Activated gamma-delta T cell treated with anti-CD3 and anti-CD28 coated beads, Interleukin-2, amount 50 U/mL, for 16 hours (primary cell): ENCODE results near the gene PTBP1.

ENCODE experiments used
- DNase-seq: peaks from one replicate; pipeline ENCODE4 v3.0.0-alpha.2; 2020; ENCODE audit warnings: low read depth

Gene PTBP1

GRCh38 chr19:854549-854948, 57.3 kb downstream of the PTBP1 start:
- no peak for DNase-seq

- no peak for DNase-seq
Observed at GRCh38 chr19:855142-855541, 57.9 kb downstream of the PTBP1 start.

GRCh38 chr19:855566-856120, 58.4 kb downstream of the PTBP1 start:
- no peak for DNase-seq

GRCh38 chr19:858284-858683, 61.0 kb downstream of the PTBP1 start:
- no peak for DNase-seq

- no peak for DNase-seq
Observed at GRCh38 chr19:858868-859843, 61.9 kb downstream of the PTBP1 start, which contains the start of gene CFD. CFD (plus strand) TSS chr19:859664; CDS start chr19:859690, 26 bp downstream.

- no peak for DNase-seq
Observed at GRCh38 chr19:861141-861755, 64.0 kb downstream of the PTBP1 start.
